ENCODE data around the gene SEPTIN5. TPM values are rescaled to one million over a fixed set of nuclear protein-coding genes. Genes with fewer than 3 reads are reported as not detected.

The SEPTIN5 gene
- total and polyA plus RNA-seq, 2 donors = 10.1 to 22.2 TPM

DNA sequence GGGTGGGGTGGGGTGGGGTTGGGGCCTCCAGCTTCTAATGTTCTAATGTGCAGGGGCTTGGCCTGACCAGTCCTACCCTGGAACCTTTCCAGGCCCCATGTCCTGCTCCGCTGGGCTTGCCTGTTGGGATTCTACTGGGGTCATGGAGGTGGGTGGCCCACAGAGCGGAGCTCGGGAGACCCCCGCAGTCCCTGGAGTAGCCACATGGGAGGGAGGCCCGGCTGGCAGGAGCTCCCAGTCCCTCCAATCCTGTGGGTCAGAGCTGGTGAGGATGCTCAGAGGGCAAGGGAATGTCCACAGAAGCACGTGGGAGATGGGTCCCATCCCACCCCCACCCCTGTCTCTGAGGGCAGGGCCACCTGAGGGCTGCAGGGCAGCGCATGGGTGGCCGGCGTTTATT lies 2.9 kb downstream of the SEPTIN5 start:
- H3K36me3 ChIP-seq (ENCODE audit: control insufficient read depth in 2 of 2, insufficient read depth in 2 of 2, low read length in 1 of 2) = no peaks in the 10 kb centered on the region
- no peak overlapping the region for H3K4me3 ChIP-seq (ENCODE audit: low read length in 2 of 2)
- whole genome bisulfite sequencing = 91% methylated on average over 9 of the region's 9 CpGs
- no peak overlapping the region for H3K27ac ChIP-seq (ENCODE audit: low read depth in 1 of 2, low read length in 1 of 2)
- peaks cover 74 to 93% of the 10 kb centered on the region in 2 donors for H3K27me3 ChIP-seq (ENCODE audit: control insufficient read depth in 2 of 2, insufficient read depth in 1 of 2, low read length in 1 of 2)
- no peak for DNase-seq (ENCODE audit: low read depth in 6 of 9, low spot score in 9 of 9)
- peaks cover 11 to 21% of the 10 kb centered on the region in 2 donors for H3K4me1 ChIP-seq (ENCODE audit: control insufficient read depth in 2 of 2, insufficient read depth in 2 of 2, low read length in 2 of 2)
- H3K9me3 ChIP-seq (ENCODE audit: control insufficient read depth in 2 of 2, insufficient read depth in 1 of 2, low read length in 1 of 2) = peaks cover 0 to 13% of the 10 kb centered on the region in 2 donors

DNA sequence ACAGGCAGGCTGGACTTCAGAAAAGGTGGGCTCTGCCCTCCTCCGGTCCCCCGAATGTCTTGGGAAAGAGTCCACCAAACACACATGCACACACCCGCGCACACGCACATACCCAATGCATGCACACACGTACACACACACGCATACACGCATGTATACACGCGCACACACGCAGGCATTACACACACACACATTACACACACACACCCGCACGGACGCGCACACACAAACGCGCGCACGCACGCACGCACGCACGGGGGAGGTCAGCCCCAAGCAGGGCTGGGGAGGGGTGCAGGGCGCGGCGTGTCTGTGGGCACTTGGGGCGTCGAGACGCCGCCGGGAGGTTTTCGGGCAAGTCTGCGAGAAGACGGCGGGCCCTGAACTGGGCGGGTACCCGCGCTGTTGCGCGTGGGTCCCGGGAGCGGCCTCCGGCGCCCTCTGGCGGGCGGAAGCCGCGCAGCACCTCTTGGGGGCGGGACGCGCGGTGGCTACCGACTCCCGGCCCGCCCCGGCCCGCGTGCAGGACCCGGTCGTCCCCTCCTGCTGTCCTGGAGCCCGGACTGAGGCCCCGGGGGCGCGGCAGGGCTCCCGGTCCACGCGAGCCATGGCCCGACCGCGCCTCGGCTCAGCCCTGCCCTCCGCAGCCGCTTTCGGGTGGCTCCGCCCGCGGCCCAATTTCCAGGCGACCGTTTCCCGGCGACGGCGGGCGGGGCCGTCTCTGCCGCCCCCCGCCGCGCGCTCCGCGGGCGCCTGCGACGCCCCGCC lies 3.6 kb downstream of the SEPTIN5 start:
- Histone ChIP-seq H3K27ac (ENCODE audit: low read depth in 1 of 2, low read length in 1 of 2) (no peak overlapping the region), H3K27me3 (ENCODE audit: control insufficient read depth in 2 of 2, insufficient read depth in 1 of 2, low read length in 1 of 2) (peaks cover 77 to 94% of the 10 kb centered on the region in 2 donors), H3K4me3 (ENCODE audit: low read length in 2 of 2) (peak overlapping the region in 1 of 2 donors; percentile 72), H3K9me3 (ENCODE audit: control insufficient read depth in 2 of 2, insufficient read depth in 1 of 2, low read length in 1 of 2) (peaks cover 0 to 13% of the 10 kb centered on the region in 2 donors), H3K36me3 (ENCODE audit: control insufficient read depth in 2 of 2, insufficient read depth in 2 of 2, low read length in 1 of 2) (no peaks in the 10 kb centered on the region), H3K4me1 (ENCODE audit: control insufficient read depth in 2 of 2, insufficient read depth in 2 of 2, low read length in 2 of 2) (peaks cover 11 to 28% of the 10 kb centered on the region in 2 donors)
- 11% methylated on average over 96 of the region's 96 CpGs for WGBS
- peak; percentile 31 to 85 (median 73) for DNase-seq (ENCODE audit: low read depth in 6 of 9, low spot score in 9 of 9)

- peaks cover 77 to 94% of the 10 kb centered on the region in 2 donors for H3K27me3 ChIP-seq (ENCODE audit: control insufficient read depth in 2 of 2, insufficient read depth in 1 of 2, low read length in 1 of 2)
- peaks cover 0 to 13% of the 10 kb centered on the region in 2 donors for H3K9me3 ChIP-seq (ENCODE audit: control insufficient read depth in 2 of 2, insufficient read depth in 1 of 2, low read length in 1 of 2)
- DNase-seq (ENCODE audit: low read depth in 6 of 9, low spot score in 9 of 9) = no peak
- WGBS = 1% methylated on average over 70 of the region's 70 CpGs
- peaks cover 11 to 35% of the 10 kb centered on the region in 2 donors for H3K4me1 ChIP-seq (ENCODE audit: control insufficient read depth in 2 of 2, insufficient read depth in 2 of 2, low read length in 2 of 2)
- peak overlapping the region in 1 of 2 donors; percentile 72 for H3K4me3 ChIP-seq (ENCODE audit: low read length in 2 of 2)
- H3K27ac ChIP-seq (ENCODE audit: low read depth in 1 of 2, low read length in 1 of 2) = no peak overlapping the region
- H3K36me3 ChIP-seq (ENCODE audit: control insufficient read depth in 2 of 2, insufficient read depth in 2 of 2, low read length in 1 of 2) = no peaks in the 10 kb centered on the region
Measured at GRCh38 chr22:19718456-19719049, 4.2 kb downstream of the SEPTIN5 start.

DNA sequence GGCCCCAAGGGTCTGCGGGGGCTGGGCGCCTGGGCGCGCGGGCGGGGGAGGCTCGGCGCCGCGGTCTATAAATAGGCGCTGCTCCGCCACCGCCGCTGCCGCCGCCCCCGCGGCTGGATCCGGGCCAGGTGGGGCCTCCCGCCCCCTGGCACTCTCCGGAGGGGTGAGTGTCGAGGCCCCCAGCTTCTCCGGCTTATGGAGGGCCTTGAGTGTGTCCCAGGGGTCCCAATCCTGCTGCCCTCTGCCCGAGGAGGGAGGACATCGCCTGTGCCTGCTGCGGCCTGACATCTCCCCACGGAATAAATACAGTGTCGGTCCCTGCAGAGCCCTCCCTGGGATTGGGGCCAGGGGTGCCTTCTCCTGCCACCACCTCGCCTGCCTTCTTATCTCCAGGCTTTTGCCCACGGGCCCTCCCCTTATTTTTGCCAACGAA lies 4.8 kb downstream of the SEPTIN5 start:
- Histone ChIP-seq H3K36me3 (ENCODE audit: control insufficient read depth in 2 of 2, insufficient read depth in 2 of 2, low read length in 1 of 2) (no peaks in the 10 kb centered on the region), H3K4me3 (ENCODE audit: low read length in 2 of 2) (peak overlapping the region in 1 of 2 donors; percentile 72), H3K27ac (ENCODE audit: low read depth in 1 of 2, low read length in 1 of 2) (no peak overlapping the region), H3K27me3 (ENCODE audit: control insufficient read depth in 2 of 2, insufficient read depth in 1 of 2, low read length in 1 of 2) (peaks cover 77 to 92% of the 10 kb centered on the region in 2 donors), H3K9me3 (ENCODE audit: control insufficient read depth in 2 of 2, insufficient read depth in 1 of 2, low read length in 1 of 2) (peaks cover 0 to 13% of the 10 kb centered on the region in 2 donors), H3K4me1 (ENCODE audit: control insufficient read depth in 2 of 2, insufficient read depth in 2 of 2, low read length in 2 of 2) (peaks cover 11 to 36% of the 10 kb centered on the region in 2 donors)
- 13% methylated on average over 31 of the region's 31 CpGs for WGBS
- DNase-seq (ENCODE audit: low read depth in 6 of 9, low spot score in 9 of 9) = peak in 5 of 9 donors; percentile 13 to 58 (median 35)

GRCh38 chr22:19719488-19720021 lies 5.3 kb downstream of the SEPTIN5 start:
- no peaks in the 10 kb centered on the region for H3K36me3 ChIP-seq (ENCODE audit: control insufficient read depth in 2 of 2, insufficient read depth in 2 of 2, low read length in 1 of 2)
- H3K27ac ChIP-seq (ENCODE audit: low read depth in 1 of 2, low read length in 1 of 2) = no peak overlapping the region
- no peak overlapping the region for H3K4me3 ChIP-seq (ENCODE audit: low read length in 2 of 2)
- H3K27me3 ChIP-seq (ENCODE audit: control insufficient read depth in 2 of 2, insufficient read depth in 1 of 2, low read length in 1 of 2) = peaks cover 79 to 94% of the 10 kb centered on the region in 2 donors
- DNase-seq (ENCODE audit: low read depth in 6 of 9, low spot score in 9 of 9) = no peak
- peaks cover 11 to 38% of the 10 kb centered on the region in 2 donors for H3K4me1 ChIP-seq (ENCODE audit: control insufficient read depth in 2 of 2, insufficient read depth in 2 of 2, low read length in 2 of 2)
- peaks cover 0 to 13% of the 10 kb centered on the region in 2 donors for H3K9me3 ChIP-seq (ENCODE audit: control insufficient read depth in 2 of 2, insufficient read depth in 1 of 2, low read length in 1 of 2)
- 95% methylated on average over 12 of the region's 12 CpGs for WGBS

DNA sequence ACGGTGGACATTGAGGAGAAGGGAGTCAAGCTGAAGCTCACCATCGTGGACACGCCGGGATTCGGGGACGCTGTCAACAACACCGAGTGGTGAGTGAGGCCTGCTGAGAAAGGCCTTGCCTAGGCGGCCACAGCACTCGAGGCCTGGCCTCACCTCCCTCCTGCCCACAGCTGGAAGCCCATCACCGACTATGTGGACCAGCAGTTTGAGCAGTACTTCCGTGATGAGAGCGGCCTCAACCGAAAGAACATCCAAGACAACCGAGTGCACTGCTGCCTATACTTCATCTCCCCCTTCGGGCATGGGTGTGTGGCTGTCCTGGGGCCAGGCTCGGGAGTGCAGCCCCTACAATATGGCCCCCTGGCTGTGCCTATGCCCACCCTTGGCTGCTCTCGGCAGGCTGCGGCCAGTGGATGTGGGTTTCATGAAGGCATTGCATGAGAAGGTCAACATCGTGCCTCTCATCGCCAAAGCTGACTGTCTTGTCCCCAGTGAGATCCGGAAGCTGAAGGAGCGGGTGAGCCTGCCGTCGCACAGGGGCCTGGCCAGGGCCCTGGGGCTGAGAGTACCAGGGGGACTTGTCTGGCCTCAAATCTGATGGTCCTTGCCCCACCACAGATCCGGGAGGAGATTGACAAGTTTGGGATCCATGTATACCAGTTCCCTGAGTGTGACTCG lies 6.0 kb downstream of the SEPTIN5 start:
- Histone ChIP-seq H3K4me1 (ENCODE audit: control insufficient read depth in 2 of 2, insufficient read depth in 2 of 2, low read length in 2 of 2) (peaks cover 11 to 33% of the 10 kb centered on the region in 2 donors), H3K27me3 (ENCODE audit: control insufficient read depth in 2 of 2, insufficient read depth in 1 of 2, low read length in 1 of 2) (peaks cover 79 to 94% of the 10 kb centered on the region in 2 donors)
- DNase-seq (ENCODE audit: low read depth in 6 of 9, low spot score in 9 of 9) = no peak

DNA sequence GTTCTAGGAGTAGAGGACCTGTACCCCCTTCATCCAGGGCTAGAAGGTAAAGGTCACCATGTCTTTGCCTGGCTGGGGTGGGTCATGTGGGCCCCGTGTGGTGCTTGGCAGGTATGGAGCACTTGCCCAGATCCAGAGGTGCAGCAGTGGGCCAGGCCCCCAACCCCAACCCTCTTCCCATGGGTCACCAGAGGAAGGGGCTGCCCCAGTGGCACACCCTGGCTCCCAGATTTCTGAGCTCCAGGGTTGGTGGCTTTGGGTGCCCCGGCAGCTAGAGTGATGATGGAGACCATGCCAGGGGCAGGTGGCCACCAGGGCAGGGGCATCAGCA lies 6.7 kb downstream of the SEPTIN5 start:
- no peak for DNase-seq (ENCODE audit: low read depth in 6 of 9, low spot score in 9 of 9)
- H3K27me3 ChIP-seq (ENCODE audit: control insufficient read depth in 2 of 2, insufficient read depth in 1 of 2, low read length in 1 of 2) = peaks cover 74 to 94% of the 10 kb centered on the region in 2 donors
- WGBS = 97% methylated on average over 2 of the region's 2 CpGs

More for the DNA sequence above, 6.0 kb downstream of the SEPTIN5 start:
- no peak overlapping the region for H3K27ac ChIP-seq (ENCODE audit: low read depth in 1 of 2, low read length in 1 of 2)
- H3K9me3 ChIP-seq (ENCODE audit: control insufficient read depth in 2 of 2, insufficient read depth in 1 of 2, low read length in 1 of 2) = peaks cover 0 to 13% of the 10 kb centered on the region in 2 donors
- 98% methylated on average over 26 of the region's 26 CpGs for WGBS
- H3K36me3 ChIP-seq (ENCODE audit: control insufficient read depth in 2 of 2, insufficient read depth in 2 of 2, low read length in 1 of 2) = no peaks in the 10 kb centered on the region
- H3K4me3 ChIP-seq (ENCODE audit: low read length in 2 of 2) = no peak overlapping the region

DNA sequence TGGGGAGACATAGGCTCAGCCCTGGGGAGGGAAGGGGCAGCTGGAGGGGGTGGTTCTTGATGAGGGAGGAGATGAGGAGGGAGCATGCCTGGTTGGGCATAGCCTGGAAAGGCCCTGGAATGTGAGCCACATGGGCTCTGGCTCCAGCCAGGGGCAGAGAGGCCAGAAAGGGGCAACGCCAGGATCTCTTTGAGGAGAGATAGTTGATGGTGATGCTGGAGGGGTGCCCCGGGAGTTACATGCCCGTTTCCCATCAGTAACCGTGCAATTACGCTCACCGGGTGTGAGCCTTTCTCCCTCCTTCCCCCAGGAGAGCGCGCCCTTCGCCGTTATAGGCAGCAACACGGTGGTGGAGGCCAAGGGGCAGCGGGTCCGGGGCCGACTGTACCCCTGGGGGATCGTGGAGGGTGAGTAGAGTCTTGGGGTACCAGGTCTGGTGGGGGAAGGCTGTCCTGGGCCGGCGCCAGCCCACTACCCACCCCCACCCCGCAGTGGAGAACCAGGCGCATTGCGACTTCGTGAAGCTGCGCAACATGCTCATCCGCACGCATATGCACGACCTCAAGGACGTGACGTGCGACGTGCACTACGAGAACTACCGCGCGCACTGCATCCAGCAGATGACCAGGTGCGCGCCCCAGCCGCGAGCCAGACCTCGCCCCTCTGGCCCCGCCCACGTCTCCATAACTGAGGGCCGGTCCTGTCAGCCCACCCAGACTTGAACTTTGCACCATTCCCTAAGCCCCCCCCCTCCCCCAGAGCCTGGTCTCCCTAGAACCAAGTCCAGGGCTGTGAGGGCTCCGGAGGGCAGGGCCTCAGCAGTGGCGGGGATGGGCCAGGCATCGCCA lies 7.3 kb downstream of the SEPTIN5 start:
- no peak overlapping the region for H3K27ac ChIP-seq (ENCODE audit: low read depth in 1 of 2, low read length in 1 of 2)
- DNase-seq (ENCODE audit: low read depth in 6 of 9, low spot score in 9 of 9) = no peak
- no peak overlapping the region for H3K4me3 ChIP-seq (ENCODE audit: low read length in 2 of 2)
- no peaks in the 10 kb centered on the region for H3K36me3 ChIP-seq (ENCODE audit: control insufficient read depth in 2 of 2, insufficient read depth in 2 of 2, low read length in 1 of 2)
- WGBS = 97% methylated on average over 44 of the region's 44 CpGs
- H3K9me3 ChIP-seq (ENCODE audit: control insufficient read depth in 2 of 2, insufficient read depth in 1 of 2, low read length in 1 of 2) = peaks cover 0 to 13% of the 10 kb centered on the region in 2 donors
- peaks cover 68 to 94% of the 10 kb centered on the region in 2 donors for H3K27me3 ChIP-seq (ENCODE audit: control insufficient read depth in 2 of 2, insufficient read depth in 1 of 2, low read length in 1 of 2)
- peaks cover 11 to 33% of the 10 kb centered on the region in 2 donors for H3K4me1 ChIP-seq (ENCODE audit: control insufficient read depth in 2 of 2, insufficient read depth in 2 of 2, low read length in 2 of 2)

More for the DNA sequence above, 6.7 kb downstream of the SEPTIN5 start:
- no peaks in the 10 kb centered on the region for H3K36me3 ChIP-seq (ENCODE audit: control insufficient read depth in 2 of 2, insufficient read depth in 2 of 2, low read length in 1 of 2)
- peaks cover 0 to 13% of the 10 kb centered on the region in 2 donors for H3K9me3 ChIP-seq (ENCODE audit: control insufficient read depth in 2 of 2, insufficient read depth in 1 of 2, low read length in 1 of 2)
- H3K4me1 ChIP-seq (ENCODE audit: control insufficient read depth in 2 of 2, insufficient read depth in 2 of 2, low read length in 2 of 2) = peaks cover 11 to 33% of the 10 kb centered on the region in 2 donors
- no peak overlapping the region for H3K27ac ChIP-seq (ENCODE audit: low read depth in 1 of 2, low read length in 1 of 2)
- H3K4me3 ChIP-seq (ENCODE audit: low read length in 2 of 2) = no peak overlapping the region

All from thymus (tissue), 11 donors.